Measurements from ENCODE around the gene NUP210.

The NUP210 gene

DNA sequence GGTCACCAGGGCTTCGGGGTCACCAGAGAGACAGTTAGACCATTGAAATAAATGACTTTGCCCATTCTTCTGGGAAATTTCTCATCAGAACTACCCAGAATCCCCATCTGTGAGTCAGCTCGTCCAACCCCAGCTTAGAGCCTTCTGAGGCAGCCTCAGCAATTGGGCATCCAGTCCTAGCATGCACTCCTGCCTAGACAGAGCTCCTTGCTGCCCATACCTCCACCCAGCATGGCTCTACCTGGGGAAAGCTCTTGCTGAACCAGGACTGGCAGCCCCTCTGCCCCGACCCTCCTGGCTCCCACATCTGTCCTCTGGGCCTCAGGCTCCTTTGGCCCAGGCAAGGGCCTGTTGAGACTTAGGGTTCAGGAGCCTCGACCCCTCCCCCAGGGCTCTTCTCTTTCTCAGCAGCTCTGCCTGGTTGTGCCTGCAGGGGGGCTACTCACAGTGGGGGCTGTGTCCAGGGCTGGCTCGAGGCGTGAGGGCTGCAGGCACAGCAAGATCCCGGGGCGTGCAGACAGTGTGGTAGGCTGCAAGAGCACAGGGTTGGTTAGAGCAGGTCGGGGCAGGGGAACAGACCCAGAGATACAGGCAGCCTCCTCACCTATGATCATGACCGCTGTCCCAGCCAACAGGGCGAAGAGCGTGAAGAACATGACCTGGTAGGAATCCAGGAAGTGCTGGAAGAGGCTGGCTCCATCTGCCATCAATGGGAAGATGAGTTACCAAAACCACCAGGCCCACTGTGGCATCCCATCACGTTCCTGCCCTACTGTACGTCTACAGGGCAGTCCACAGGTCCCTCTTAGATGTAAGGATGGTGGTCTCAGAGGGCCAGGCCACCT, 101.3 kb downstream of the NUP210 start:
- DNase-seq: no peak

DNA sequence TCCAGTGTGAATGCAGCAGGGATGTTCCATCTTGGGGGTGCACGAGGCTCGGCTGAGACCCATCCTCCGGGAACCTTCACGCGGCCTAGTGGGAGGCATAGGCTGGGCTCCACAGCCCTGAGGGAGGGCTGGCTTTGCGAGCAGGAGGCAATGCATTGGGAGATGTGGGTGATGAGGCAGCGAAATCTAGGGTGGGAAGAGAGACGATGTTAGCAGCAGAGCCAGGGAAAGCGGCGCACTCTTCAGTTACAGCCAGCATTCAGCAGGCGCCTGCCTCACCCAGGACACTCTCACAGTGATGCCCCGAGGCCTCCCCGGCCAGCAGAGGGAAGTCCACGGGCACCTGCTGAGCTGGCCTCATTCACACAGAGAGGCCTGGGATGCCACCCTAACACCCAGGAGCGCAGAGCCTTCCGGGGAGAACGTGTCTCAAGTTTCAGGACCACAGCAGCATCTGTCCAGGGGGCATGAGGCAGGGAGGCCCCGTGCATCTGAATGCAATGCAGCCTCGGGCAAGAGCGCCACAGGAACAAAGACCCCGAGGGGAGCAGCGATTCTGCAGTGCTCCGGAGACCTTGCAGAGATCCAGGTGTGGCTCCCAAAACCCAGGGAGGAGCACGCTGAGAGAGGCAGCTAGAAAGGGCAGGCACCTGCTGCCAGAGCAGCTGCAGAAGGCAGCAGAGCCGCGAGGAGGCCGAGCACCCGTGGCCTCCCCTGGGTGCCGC, 102.4 kb downstream of the NUP210 start:
- peak in 1 of 2 experiments; percentile 60 for DNase-seq

DNA sequence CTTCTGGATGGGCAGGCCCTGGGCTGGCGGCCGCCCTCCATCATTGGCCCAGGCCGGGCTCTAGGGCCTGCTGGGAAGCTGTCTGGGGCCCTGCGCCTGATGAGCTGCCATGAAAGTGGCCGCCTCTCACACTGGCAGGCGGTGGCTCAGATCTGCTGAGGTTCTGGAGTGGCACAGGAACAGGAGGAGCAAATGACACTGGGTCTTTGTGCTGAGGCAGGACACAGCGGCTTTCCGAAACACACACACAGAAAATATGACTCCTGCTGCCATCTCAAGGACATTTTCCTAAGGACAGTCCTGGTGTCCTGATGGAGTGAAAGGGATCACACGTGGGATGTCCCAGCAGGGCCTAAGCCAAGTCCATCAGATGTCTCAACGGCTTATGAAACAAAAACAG, 103.5 kb downstream of the NUP210 start:
- no peak for DNase-seq

DNA sequence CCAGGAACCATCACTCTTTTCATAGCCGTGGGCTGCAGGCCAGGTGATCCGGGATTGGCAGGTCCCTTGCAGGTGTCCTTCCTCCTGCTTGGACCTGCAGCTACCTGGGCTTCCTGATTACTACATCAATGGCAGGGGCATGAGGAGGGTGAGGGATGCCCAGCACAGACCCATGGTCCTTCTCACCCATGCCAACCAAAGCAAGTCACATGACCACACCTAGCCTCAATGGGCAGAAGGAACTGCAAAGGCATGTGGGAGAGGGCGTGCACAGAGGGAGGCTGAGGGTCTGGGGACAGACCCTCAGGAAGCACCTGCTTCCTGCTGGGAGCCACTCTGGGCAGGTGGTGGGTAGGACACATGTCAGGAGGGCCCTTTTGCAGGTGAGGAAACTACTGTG, 105.2 kb downstream of the NUP210 start:
- no peak for DNase-seq

DNA sequence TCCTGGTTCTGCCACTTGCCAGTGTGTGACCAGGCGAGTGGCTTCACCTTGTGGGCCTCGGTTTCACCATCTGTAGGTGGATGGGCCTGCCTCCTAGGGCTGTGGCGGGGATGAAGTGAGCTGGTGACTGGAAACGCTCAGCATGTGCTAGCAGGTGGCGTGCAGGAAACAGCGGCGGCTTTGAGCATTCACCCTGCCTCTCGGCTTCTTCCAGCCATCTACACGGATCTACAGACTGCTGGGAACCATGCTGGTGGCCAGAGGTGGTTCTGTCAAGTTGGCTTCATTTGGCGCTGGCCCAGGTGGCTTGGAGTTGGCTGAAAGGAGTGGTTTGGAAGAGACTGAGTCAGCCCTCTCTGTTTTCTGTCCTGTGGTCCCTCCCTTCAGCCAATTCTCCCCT, 106.3 kb downstream of the NUP210 start:
- DNase-seq: no peak

DNA sequence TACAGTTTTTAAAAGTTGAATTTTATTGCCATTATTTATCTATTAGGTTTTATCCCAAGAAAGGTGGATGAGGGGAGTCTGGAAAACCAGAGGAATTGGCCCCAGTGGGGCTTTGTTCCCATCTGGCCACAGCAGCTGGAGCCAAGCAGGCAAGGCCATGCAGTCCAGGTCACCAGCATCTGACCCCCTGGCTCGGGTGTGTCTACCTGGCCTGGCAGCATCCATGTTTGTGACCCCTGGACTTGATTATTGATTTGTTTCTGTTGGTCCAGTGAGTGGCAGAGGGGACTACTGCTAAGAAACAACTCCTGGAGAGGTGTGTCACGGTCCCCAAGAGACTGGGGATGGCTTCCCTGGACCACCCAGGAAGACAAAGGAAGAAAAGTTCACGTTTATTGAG, 111.1 kb downstream of the NUP210 start:
- DNase-seq: no peak

DNA sequence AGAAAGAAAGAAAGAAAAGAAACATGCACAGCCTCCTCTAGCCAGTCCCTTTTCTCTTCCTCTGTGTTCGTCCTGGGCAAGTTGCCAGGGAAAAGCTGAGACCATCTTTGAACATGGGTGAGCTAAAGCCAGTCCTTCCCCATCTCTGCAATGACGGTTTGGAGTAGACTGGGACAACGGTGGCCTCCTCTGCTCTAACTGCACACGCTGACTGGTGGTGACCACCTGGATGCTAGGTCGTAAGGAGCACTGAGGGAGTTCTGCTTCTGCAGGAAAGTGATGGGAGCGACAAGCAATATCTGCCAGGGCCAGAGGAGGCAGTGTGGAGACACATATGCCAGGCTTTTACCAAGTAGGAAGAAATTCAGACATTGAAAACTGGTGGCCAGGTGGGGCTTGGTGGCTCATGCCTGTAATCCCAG, 111.7 kb downstream of the NUP210 start:
- peak in 1 of 2 experiments; percentile 43 for DNase-seq

DNA sequence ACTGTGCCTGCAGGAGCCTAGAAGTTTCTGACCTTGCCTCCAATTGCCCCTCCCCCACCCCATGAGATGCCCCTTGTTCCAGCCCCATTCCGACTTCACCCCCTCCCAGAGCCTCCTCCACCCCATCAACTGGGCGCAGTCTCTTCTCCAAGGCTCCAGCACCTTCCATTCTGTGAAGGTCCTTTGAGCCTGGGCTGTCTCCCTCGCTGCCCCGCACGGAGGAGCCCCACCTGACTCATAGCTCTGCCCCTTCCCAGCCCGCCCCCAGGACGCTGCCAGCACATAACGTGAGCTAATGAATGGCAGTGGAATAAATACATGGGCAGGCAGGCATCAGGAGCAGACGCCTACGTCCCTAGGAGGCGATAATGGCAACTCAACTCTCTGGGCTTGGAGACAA, 113.1 kb downstream of the NUP210 start:
- no peak for DNase-seq

DNA sequence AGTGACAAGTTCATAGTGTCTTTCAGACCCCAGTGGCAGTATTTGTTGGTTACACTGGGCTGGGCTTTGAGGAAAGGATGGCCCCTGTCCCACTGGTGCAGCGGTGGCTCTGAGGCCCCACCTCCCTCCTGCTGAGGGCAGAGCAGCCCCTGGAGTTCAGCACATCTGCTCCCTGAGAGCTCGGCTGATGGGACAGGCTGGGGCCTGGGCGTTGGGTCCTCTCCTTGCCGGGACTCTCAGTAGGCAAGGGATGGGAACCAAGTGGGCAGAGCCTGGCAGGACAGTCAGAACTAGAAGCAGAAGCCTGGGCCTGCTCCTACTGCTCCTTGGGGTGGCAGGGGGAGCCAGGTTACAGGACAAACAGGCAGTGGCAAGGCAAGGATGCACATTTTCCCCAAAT, 114.5 kb downstream of the NUP210 start:
- no peak for DNase-seq

DNA sequence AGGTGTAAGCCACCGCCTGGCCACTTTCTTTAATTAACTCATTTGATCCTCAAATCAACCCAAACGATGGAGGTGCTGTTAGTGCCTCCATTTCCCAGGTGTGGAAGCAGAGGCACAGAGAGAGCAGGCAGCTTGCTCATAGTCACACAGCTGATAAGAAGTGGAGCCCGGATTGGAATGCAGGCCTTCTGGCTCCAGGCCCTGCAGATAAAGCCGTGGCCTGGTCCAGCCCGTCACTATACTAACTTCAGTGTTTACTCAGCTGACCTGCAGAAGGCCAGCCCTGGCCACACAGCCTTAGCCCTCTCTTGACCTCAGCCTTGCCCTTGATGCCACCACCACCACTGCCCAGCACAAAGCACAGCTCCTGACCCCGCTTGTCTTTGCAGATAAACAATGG, 116.7 kb downstream of the NUP210 start:
- no peak for DNase-seq

DNA sequence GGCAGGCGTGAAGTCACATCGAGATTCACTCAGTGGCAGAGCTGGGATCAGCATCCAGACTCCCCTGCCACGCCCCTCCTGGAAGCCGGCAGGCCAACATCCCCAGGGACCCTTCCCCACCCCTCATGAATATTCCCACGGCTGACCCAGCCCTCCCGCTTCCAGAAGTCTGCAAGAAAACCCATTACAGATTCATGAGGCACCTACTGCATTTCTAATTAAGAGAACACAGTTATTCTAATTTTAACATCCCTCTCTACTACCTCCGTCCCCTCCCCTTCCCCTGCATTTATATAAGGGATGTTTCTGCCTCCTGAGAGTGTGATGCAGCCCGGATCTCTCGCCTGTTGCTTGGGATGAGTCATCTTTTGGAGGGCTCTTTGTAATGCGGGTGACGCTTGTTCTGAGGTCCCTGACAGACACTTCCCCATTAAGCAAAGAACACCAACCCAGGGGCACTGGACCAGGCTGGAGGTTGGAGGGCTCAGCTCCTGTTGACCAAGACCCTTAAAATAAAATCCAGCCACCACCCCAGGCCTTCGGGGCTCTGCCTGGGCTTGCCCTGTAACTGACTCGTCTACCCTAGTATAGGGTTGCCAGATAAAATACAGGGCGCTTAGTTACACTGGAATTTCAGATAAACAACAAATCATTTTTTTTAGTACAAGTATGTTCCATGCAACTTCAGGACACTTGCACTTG, 118.7 kb downstream of the NUP210 start:
- no peak for DNase-seq

DNA sequence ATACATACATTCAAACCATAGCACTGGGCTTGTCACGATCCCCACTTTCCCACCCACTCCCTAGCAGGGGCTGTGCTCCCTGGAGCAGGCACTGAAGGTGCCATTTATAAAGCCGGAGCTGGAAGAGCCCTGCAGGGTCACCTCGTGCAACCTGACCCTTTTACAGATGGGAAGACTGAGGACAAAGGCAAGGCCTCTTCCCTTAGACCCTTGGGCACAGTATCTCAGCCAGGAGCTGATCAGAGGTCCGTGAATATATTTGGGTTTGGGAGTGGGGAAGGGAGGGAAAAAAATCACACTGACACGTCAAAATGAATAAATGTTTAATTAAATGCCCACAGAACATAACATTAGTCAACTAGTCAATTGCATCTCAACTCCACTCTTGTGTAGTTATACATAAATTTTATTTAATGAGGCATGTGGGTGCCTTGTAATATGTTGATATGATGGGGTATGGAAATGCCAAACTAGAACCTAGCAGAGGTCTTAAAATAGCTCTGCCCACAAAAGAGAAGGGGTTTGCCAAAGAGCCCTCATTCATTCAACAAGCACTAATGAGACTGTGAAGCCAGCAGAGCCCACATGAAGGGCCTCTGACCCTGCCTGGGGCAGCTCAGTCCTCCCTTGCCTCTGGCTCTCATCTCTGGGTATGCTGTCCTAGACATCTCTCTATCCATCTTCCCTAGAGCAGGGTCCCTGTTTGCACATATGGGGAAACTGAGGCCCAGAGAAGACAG, 119.4 kb downstream of the NUP210 start:
- DNase-seq: no peak

DNA sequence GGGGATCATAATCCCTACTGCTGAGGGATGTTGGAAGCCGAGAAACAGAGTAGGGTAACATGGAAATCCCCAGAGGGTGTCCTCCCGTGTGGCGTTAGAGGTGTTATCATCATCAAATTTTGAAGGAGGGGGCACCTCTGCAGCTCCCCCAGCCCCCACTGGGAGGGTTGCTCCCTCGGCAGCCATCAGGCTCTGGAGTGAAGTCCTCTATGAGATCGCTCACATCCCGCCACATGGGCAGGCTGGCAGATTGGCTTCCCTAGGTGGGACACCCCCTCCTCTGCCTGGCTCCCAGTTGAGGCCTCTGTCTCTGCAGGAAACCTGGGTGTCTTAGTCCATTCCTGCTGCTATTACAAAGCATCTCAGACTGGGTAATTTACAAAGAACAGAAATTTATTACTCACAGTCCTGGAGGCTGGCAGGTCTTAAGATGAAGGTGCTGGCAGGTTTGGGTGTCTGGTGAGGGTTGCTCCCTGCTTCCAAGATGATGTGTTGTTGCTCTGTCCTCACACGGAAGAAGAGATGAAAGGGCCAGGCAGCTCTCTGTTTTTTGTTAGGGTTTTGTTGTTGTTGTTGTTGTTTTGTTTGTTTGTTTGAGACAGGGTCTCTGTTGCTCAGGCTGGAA, 120.5 kb downstream of the NUP210 start:
- DNase-seq: no peak

DNA sequence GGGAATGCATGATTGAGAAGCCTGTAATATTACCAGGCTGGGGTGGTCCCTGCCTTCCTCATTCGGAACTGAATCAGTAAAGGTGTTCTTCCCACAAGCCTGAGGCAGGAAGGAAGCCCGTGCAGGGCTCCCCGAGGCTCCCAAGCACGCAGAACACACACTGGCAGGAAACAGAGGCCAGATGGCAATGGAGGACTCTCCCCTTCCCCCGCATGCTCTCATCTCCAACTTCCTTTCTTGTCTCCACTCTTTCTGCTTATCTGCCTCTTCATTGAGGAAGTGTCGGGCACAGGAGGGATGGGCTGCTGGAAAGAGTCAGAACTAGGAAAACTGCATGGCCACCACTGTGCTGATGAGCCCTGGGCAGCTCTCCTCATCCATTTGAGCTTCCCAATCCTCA, 123.5 kb downstream of the NUP210 start:
- DNase-seq: peak in 1 of 2 experiments; percentile 47

DNA sequence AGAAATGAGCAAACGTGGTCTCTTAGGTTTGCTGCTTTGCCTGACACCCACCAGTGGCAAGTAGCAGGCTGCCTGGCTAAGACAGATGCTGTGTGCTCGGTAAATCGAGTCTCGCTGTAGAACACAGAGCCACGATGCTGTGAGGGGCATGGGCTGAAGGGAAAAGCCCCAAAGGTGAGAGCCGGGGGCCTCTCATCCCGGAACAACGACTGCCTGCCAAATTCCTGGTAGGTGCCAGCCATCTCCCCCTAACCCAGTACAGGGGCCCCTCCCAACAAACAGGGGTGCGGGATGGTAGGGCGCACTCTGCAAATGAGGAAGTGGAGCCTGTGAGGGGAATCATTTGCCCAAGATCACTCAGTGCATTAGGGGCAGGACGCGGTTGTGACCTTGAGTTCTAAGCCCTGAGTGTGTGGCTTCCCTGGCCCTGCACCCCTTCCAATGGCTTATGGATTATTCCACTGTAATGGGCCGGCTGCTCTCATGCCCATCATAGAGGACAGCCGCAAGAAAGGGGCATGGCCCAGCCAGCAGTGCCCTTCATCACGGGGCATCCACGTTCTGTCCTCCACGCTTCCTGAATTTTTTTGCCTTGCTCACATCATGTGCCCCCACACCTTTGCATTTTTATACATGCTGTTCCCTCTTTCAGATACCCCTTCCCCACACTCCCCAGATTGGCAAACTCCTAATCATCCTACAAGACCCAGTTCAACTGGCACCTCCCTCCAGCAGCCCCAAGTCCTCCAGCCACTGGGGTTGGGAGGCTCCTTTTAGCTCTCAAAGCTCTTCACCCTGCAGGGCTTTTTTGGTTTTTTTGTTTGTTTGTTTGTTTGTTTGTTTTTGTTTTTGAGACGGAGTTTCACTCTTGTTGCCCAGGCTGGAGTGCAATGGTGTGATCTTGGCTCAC, 125.4 kb downstream of the NUP210 start:
- DNase-seq: no peak

DNA sequence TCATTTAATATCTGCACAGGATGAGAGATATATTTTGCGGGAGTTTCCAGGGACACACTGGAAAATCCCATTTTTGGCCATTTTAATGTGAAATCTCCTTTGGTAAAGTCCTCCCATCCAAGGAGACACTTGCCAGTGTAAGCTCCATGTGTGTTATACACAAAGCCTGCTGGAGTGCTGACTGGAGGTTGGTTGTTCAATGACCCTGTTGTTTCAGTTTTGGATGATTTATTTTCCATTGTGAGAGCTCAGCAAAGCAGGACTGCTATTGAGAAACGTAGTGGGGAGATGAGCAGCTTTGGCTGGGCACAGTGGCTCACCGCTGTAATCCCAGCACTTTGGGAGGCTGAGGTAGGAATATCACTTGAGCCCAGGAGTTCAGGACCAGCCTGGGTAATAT, 127.7 kb downstream of the NUP210 start:
- DNase-seq: no peak

DNA sequence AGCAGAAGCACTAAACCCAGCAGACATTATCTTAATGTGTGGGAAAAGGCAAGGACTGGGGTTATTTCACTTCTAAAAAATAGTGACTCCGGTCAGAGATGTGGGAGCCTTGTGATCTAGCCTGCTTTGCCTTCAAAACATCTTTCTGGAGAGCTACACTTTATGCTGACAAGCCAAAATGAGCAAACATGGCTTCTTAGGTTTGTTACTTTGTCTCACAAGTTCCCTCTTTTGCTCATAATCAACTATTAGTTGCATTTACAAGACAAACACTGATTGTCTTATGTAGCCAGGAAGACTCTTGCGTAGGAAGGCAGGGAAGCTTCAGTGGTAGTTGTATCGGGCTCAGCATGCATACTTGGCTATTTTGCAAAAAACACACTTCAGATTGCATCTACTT, 129.2 kb downstream of the NUP210 start:
- DNase-seq: no peak

DNA sequence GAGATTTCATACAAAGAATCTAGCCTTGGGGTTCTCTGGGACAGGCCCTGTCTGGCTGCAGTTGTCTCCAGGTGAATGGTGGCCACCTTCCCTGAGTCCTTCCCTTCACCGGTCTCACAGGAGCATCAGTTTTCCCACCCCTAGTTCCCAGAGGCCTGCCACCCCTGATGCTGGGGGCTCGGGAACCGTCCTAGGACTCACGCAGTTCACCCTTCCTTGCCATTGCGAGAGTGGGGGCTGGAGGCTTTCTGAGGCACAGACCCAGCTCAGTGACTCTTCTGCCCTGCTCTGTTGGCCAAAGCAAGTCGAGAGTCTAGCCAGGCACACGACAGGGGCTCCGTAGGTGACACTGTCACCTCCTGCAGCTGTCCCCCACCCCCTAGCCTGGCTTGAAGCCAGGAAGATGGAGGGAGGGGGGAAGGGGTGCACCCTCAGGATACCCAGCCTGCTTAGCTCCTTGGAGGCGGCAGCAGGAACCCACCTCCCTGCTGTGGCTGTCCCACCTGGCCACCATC, 130.3 kb downstream of the NUP210 start:
- no peak for DNase-seq

DNA sequence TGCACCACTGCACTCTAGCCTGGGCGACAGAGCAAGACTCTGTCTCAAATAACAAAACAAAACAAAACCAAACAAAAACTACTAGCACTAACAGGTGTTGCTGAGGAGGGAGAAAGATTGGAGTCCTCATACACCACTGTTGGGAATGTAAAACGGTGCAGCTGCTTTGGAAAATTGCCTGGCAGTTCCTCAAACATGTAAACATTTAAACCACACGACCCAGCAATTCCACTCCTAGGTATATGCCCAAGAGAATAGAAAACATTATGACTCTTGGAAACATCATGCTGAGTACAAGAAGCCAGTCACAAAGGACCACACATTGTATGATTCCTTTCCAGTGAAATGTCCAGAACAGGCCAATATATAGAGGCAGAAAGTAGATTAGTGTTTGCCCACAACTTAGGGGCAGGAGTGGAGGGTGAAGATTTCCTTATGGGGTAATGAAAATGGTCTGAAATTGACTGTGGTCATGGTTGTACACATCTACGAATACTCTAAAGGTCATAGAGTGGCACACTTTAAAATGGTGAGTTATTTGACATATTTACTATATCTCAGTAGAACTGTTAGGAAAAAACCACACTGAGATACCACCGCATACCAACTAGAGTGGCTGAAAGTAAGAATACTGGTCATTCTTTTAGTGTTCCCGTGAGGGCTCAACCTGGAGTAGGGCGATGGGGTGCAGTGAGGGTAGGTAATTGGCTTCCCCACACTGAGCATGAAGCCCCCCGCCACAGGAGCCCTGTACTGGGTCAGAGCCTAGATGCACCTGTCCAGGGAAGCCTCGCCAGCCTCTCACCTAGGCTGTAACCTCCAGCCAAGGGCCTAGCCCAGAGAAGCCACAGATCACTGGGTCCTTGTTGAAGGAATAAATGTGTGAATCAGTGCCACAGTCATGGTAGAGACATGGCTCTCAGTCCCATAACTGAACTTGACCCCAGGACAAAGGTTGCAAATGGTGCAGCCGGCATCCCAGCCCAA, 131.1 kb downstream of the NUP210 start:
- peak in 1 of 2 experiments; percentile 39 for DNase-seq

DNA sequence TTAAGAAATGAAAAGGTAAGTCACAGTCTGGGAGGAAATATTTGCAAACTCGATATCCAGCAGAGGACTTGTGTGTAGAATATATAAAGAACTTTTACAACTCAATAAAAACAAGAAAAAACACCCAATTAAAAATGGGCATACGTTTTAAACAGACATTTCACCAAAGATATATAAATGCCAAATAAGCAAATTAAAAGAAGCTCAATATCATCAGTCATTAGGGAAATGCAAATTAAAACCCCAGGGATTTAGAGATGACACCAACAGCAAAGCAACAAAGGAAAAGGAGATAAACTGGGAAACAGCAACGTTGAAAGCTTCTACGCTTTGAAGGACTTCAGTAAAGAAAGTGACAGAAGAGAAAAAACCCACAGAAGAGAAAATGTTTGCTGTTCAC, 132.3 kb downstream of the NUP210 start:
- no peak for DNase-seq
